T-helper 17 cell (primary cell): ENCODE results near the gene C11orf71. TPM values are rescaled to one million over a fixed set of nuclear protein-coding genes. Genes with fewer than 3 reads are reported as not detected.

Source experiments
- ATAC-seq: fragments of 150-1000 bp; cut with Tn5 transposase; 2 replicates; pipeline ENCODE4 v1.10.0; 2021; ENCODE audit warnings: mild to moderate bottlenecking, moderate library complexity
- DNase-seq, 3 donors: peaks; one replicate each; pipeline versions ENCODE4 v3.0.0 to v3.0.0-alpha.2; 2020 to 2021
- H3K9me3 ChIP-seq: one replicate; pipeline ENCODE4 v1.7.0; 2013; ENCODE audit warnings: low read length, mild to moderate bottlenecking; ENCODE audit not compliant: control insufficient read depth, poor library complexity, severe bottlenecking
- H3K27ac Mint-ChIP-seq: one replicate; pipeline ENCODE4 v1.8.0; 2022; ENCODE audit warnings: mild to moderate bottlenecking, moderate library complexity, mixed read lengths
- H3K27me3 Mint-ChIP-seq: one replicate; pipeline ENCODE4 v1.8.0; 2022; ENCODE audit warnings: mixed read lengths
- H3K36me3 Mint-ChIP-seq: one replicate; pipeline ENCODE4 v1.8.0; 2022; ENCODE audit warnings: low read depth, mixed read lengths
- H3K4me1 Mint-ChIP-seq: one replicate; pipeline ENCODE4 v1.8.0; 2022; ENCODE audit warnings: mild to moderate bottlenecking, mixed read lengths
- H3K4me3 Mint-ChIP-seq: one replicate; pipeline ENCODE4 v1.8.0; 2022; ENCODE audit warnings: mild to moderate bottlenecking, moderate library complexity, mixed read lengths
- total RNA-seq, 4 donors: library from RNA in 2 of 4; stranded (reverse) in 2 of 4; gene quantifications; one replicate each; pipeline ENCODE4 v1.2.3 and lab custom pipeline; 2022 to 2026

The C11orf71 gene, protein sequence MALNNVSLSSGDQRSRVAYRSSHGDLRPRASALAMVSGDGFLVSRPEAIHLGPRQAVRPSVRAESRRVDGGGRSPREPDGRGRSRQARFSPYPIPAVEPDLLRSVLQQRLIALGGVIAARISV
- total RNA-seq (1 to 10 TPM; 9.4 to 9.8 TPM), total RNA-seq (lab: John Stamatoyannopoulos, UW) (7.2 to 25.9 reads per million in 2 donors)

DNA sequence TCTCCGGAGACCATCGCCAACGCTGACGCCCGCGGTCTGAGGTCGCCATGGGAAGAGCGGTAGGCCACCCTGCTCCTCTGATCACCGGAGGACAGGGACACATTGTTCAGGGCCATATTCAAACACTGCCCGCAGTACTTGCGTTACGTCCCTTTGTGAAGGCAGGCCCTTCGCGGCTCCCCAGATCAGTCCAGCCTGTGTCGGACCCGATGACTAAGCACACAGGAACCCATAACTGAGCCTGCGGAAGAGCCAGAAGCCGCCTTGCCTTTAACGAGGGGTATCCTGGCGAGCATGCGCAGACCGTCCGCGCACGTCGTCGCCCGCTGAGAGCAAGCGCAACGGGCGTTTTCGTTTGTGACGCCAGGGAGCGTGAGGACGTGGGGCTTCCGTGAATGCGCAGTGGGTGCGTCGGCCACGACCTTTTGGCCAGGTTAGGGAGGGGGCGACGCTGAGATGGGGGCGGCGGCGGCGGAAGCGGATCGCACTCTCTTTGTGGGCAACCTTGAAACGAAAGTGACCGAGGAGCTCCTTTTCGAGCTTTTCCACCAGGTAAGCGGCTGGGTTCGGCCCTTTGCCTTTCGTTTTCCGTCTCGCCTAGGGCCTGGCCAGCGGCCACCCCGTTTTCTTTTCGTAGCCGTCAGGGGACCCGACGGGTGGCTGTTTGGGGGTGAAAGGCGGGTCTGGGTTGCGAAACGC is at the start of gene C11orf71, which contains the start of gene RBM7:
Gene C11orf71 (minus strand): TSS at position 296 of the 699 bp plus-strand sequence. CDS start 180 bp downstream, at position 116.
Gene RBM7 (plus strand): TSS at position 451 of the 699 bp plus-strand sequence. CDS start 6 bp downstream, at position 457.
- ATAC-seq (peak; percentile 93), DNase-seq (peak; percentile 95 to 97 (median 97))
- H3K36me3 Mint-ChIP-seq: peaks cover 9% of the 10 kb centered on the region
- H3K27me3 Mint-ChIP-seq: no peaks in the 10 kb centered on the region
- peak within 1 kb of the TSS; percentile 98 for H3K27ac Mint-ChIP-seq
- peak within 1 kb of the TSS; percentile 95 for H3K4me3 Mint-ChIP-seq
- H3K9me3 ChIP-seq: no peaks in the 10 kb centered on the region
- peaks cover 38% of the 10 kb centered on the region for H3K4me1 Mint-ChIP-seq

DNA sequence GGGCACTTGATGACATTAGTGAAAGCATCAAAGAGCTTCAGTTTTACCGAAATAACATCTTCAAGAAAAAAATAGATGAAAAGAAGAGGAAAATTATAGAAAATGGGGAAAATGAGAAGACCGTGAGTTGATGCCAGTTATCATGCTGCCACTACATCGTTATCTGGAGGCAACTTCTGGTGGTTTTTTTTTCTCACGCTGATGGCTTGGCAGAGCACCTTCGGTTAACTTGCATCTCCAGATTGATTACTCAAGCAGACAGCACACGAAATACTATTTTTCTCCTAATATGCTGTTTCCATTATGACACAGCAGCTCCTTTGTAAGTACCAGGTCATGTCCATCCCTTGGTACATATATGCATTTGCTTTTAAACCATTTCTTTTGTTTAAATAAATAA is 49.5 kb upstream of the C11orf71 start:
- Mint-ChIP-seq H3K27me3 (no peaks in the 10 kb centered on the region), H3K4me1 (peaks cover 6% of the 10 kb centered on the region), H3K27ac (no peak overlapping the region), H3K36me3 (peaks cover 9% of the 10 kb centered on the region), H3K4me3 (no peak overlapping the region)
- no peaks in the 10 kb centered on the region for H3K9me3 ChIP-seq
- no peak for DNase-seq
- ATAC-seq: no peak

DNA sequence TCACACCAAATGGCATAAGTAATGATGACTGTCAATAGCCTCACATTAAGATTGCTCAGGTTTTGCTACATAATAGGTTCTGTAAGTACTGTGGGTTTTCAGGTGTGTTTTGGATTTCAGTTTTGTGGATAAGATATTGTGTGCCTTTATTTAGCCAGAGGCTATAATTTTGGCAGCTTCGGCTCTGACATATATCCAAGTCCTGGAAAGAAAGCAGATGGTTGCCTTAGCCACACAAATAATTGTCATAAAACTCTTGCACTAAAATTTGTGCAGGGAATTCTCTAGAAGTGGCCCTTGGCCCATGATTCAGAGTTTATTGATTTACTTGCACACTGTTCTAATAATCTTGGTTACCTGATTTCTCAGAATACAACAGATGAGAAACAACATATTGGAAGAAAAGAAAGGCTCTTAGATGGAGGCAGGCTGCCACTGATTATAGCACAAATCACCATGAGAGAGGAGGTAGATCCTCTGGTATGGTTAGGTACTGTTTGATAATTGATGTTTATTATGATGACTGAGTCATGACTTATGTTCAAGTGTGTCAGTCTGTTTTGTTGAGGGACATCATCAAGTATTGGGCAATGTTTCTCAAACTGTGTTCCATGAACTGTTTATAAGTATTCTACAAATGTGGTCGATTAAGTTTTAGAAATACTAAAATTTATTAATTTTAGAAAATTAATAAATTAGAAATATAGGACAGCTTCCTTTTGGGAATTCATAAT is 48.6 kb upstream of the C11orf71 start:
- no peak overlapping the region for H3K27ac Mint-ChIP-seq
- no peaks in the 10 kb centered on the region for H3K27me3 Mint-ChIP-seq
- no peak overlapping the region for H3K4me3 Mint-ChIP-seq
- H3K36me3 Mint-ChIP-seq: peaks cover 9% of the 10 kb centered on the region
- DNase-seq (no peak), ATAC-seq (no peak)
- H3K9me3 ChIP-seq: no peaks in the 10 kb centered on the region
- peaks cover 6% of the 10 kb centered on the region for H3K4me1 Mint-ChIP-seq

DNA sequence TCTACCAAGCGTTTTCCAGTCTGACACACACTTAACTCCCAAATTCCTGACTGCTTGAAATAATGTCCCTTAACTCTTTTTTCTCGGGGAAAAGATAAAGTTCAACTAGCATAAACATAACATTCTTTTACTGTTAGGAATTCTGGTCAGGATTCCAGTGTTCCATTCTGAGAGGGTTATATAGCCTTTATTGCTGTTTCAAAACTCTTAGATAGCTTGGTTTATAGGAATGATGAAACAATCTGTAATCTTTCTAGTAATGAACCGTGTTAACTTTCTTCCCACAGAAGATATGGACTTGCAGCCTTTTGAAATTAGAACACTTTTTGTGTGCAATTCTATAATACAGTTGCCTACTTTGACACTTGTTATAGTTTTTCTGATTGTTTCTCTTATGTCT is 47.6 kb upstream of the C11orf71 start:
- Mint-ChIP-seq H3K36me3 (peaks cover 9% of the 10 kb centered on the region), H3K27me3 (no peaks in the 10 kb centered on the region), H3K27ac (no peak overlapping the region), H3K4me3 (no peak overlapping the region), H3K4me1 (peaks cover 6% of the 10 kb centered on the region)
- DNase-seq: no peak
- ATAC-seq: no peak
- no peaks in the 10 kb centered on the region for H3K9me3 ChIP-seq

DNA sequence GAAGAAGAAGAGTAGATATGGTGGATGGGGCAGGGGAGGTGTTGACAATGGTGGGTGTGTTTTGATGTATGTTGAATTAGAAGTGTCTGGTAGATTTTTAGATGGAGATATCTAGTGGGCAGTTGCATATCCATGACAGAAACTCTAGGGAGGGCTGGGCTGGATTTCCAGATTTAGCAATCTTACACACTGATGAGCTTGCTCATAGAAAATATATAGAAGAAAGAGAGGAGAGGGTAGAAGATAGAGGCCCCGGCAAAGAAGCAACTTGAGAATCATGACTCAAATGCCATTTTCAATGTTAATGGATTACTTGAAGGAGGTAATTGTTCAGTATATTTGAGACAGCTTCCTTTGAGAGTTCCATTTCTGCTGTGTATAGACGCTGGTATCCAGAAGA is 47.1 kb upstream of the C11orf71 start:
- Mint-ChIP-seq H3K27ac (no peak overlapping the region), H3K4me3 (no peak overlapping the region), H3K27me3 (no peaks in the 10 kb centered on the region), H3K36me3 (peaks cover 9% of the 10 kb centered on the region), H3K4me1 (peaks cover 6% of the 10 kb centered on the region)
- ATAC-seq (no peak), DNase-seq (no peak)
- H3K9me3 ChIP-seq: no peaks in the 10 kb centered on the region

DNA sequence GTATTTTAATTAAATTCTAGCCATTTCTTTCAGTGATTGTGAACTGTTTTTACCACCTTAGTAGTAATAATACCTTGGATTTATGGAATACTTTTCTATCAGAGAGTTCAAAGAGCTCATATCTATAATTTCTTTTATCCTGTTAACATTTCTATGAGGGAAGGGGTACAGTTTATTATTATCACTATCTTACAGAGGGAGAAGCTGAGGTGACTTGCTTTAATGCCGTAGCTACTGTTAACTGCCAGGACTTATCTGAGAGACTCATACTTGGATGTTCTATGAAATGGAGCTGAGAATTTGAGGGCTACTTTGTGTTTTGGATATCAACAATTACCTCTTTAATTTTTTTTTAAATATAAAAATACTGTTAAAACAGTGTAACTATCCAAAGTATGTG is 42.2 kb upstream of the C11orf71 start:
- H3K4me3 Mint-ChIP-seq: no peak overlapping the region
- no peaks in the 10 kb centered on the region for H3K27me3 Mint-ChIP-seq
- DNase-seq: no peak
- no peak for ATAC-seq
- H3K9me3 ChIP-seq: no peaks in the 10 kb centered on the region
- H3K4me1 Mint-ChIP-seq: peaks cover 27% of the 10 kb centered on the region
- H3K27ac Mint-ChIP-seq: no peak overlapping the region
- peaks cover 11% of the 10 kb centered on the region for H3K36me3 Mint-ChIP-seq

DNA sequence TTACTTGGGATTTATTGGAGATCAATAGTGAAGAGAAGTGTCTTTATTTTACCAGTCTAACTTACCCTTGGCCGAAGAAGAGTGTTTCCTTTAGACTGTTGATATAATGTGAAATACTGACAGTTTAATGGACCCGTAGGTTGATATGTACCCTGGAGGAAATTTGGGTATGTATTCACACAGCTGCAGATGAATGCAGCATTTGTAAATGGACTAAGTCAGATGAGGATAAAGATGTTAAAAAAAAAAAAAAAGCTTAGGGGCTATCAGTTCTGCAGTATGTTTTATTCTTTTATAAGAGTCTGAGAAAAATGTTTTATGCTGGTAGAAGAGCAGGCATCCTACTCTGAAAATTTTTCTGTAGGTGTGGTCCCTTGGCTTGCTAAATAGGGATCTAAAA is 41.6 kb upstream of the C11orf71 start:
- Mint-ChIP-seq H3K36me3 (peaks cover 7% of the 10 kb centered on the region), H3K27me3 (no peaks in the 10 kb centered on the region), H3K4me3 (no peak overlapping the region), H3K4me1 (peaks cover 27% of the 10 kb centered on the region), H3K27ac (no peak overlapping the region)
- no peaks in the 10 kb centered on the region for H3K9me3 ChIP-seq
- DNase-seq (no peak), ATAC-seq (no peak)

DNA sequence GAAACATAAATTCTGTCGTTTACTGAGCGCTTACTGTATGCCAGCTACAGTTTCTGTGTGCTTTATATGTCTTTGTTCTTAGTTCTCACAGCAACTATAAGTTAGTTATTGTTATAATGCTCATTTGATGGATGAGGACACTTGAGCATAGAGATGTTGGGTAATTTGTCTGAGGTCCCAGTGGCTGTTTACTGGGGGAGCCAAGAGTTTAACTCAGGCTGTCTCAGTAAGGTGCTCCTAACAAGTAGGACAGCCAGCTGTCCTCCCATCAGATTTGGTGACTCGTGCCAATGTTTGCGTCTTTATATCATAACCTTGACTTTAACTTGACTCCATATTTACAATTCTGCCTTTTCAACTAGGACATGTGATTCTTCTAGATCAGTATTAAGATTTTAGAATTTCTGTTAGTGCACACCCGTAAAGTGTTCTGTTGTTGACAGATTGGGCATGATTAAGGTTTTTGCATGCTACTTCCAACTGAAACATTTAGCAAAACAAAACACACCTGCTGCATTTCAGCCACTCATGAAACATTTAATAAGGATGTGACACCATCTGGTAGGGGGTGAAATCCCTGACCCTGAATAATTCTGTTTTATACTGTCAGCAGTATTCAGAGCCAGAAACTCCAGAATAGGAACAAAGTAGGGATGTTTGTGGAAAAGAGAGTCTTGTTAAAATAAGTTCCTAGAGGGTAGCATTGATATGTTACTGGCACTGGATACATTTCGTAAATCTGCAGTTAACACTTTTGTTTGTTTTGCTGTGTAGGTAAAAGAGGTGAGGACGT is 40.9 kb upstream of the C11orf71 start:
- H3K4me1 Mint-ChIP-seq: peaks cover 22% of the 10 kb centered on the region
- no peaks in the 10 kb centered on the region for H3K9me3 ChIP-seq
- H3K27ac Mint-ChIP-seq: peak overlapping the region; percentile 91
- ATAC-seq: no peak
- peaks cover 2% of the 10 kb centered on the region for H3K36me3 Mint-ChIP-seq
- H3K27me3 Mint-ChIP-seq: no peaks in the 10 kb centered on the region
- no peak for DNase-seq
- H3K4me3 Mint-ChIP-seq: peak overlapping the region; percentile 39

DNA sequence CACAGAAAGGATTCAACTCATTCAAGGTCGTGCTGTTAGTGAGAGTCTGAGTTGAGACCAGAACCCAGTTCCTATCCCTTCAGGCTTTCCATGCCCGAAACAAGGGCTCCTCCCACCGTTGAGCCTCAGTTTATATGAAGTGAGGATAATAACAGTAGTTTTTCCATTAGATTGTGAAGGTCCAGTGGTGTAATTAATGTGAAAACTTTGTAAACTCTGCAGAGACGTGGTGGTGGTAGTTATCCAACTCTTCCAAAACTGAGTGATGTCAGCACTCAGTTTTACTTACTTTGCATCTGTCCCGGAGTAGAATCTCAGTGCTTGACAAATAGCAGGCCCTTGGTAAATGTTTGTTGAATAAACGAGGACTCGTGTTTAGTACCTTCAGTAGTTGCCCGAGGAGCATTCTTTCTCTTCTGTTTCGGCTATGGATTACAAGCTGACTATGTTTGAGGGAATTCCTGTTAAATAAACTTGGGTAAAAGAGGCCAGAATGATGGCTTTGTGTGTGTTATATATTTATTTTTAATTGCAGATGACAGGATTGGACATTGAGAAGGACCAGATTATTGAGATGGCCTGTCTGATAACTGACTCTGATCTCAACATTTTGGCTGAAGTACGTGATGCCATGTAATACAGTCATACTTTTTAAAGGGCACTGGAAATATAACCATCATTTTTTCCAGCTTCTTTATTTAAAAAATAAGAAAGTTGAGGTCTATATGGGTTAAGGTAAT is 40.0 kb upstream of the C11orf71 start:
- peak overlapping the region; percentile 99 for H3K4me3 Mint-ChIP-seq
- H3K27me3 Mint-ChIP-seq: no peaks in the 10 kb centered on the region
- H3K9me3 ChIP-seq: no peaks in the 10 kb centered on the region
- DNase-seq (no peak), ATAC-seq (no peak)
- peaks cover 2% of the 10 kb centered on the region for H3K36me3 Mint-ChIP-seq
- H3K27ac Mint-ChIP-seq: peak overlapping the region; percentile 91
- peaks cover 22% of the 10 kb centered on the region for H3K4me1 Mint-ChIP-seq

DNA sequence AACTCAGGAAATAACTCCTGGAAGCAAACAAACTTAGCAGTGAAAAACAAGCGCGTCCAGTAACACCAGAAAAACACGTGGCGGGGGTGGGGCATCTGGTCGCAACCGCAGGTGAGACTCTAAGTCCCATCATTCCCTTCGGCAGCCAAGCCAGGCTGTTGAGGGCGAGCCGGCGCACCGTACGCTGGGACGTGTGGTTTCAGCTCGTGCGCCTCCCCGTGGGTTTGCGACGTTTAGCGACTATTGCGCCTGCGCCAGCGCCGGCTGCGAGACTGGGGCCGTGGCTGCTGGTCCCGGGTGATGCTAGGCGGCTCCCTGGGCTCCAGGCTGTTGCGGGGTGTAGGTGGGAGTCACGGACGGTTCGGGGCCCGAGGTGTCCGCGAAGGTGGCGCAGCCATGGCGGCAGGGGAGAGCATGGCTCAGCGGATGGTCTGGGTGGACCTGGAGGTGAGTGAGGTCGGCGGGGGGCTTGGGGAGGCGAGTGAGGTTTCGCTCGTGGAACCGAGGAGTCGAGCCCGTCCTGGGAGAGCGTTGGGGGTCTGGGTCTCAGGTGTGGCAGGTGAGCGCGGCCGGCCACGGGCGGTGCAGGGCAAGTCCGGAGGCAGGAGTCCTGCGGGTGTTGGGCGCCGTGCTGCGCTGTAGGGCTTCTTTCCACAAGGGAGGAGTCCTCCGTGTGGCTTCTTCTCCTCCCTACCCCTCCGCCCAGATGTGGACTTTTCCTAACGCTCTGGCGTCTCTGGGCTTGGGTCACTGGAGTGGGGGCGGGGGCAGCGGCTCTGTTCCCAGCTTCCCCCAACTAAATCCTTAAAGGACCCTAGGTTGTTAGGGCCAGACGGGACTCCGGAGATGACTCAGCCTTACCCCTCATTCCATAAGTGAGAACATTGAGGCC is 39.2 kb upstream of the C11orf71 start, which contains the start of gene REXO2:
Gene REXO2 (plus strand): TSS at position 239 of the 892 bp plus-strand sequence. CDS start 62 bp downstream, at position 301.
- Mint-ChIP-seq H3K36me3 (peaks cover 2% of the 10 kb centered on the region), H3K4me3 (peak within 1 kb of the TSS; percentile 99), H3K4me1 (peaks cover 22% of the 10 kb centered on the region), H3K27ac (peak within 1 kb of the TSS; percentile 91), H3K27me3 (no peaks in the 10 kb centered on the region)
- DNase-seq (peak; percentile 87 to 91 (median 89)), ATAC-seq (peak; percentile 99)
- H3K9me3 ChIP-seq: no peaks in the 10 kb centered on the region

DNA sequence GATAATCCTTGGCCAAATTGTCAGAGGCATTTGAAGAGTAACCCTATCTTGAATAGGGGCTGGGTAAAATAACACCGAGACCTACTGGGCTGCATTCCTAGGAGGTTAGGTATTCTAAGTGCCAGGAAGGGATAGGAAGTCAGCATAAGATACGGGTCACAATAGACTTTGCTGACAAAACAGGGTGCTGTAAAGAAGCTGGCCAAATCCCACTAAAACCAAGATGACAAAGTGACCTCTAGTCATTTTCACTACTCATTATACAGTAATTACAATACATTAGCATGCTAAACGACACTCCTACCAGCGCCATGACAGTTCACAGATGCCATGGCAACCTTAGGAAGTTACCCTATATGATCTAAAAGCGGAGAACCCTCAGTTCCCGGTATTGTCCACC is 38.0 kb upstream of the C11orf71 start:
- peaks cover 2% of the 10 kb centered on the region for H3K36me3 Mint-ChIP-seq
- no peaks in the 10 kb centered on the region for H3K9me3 ChIP-seq
- no peaks in the 10 kb centered on the region for H3K27me3 Mint-ChIP-seq
- DNase-seq: no peak
- peaks cover 22% of the 10 kb centered on the region for H3K4me1 Mint-ChIP-seq
- ATAC-seq: no peak
- peak overlapping the region; percentile 91 for H3K27ac Mint-ChIP-seq
- no peak overlapping the region for H3K4me3 Mint-ChIP-seq
